H9 (cell line): ENCODE results near the gene PLXNA4. TPM values are rescaled to one million over a fixed set of nuclear protein-coding genes. Genes with fewer than 3 reads are reported as not detected.

Experiments
- DNase-seq: peaks from one replicate; pipeline ENCODE4 v3.0.0-alpha.2; 2017
- H2AFZ ChIP-seq: one replicate; pipeline ENCODE4 v1.6.1; 2013; ENCODE audit warnings: mild to moderate bottlenecking, low read length, control low read depth, moderate library complexity
- H2AK5ac ChIP-seq: 2 replicates; pipeline ENCODE4 v1.6.1; 2013; ENCODE audit warnings: low read length, control low read depth, mixed read lengths; ENCODE audit not compliant: insufficient read length
- H2BK120ac ChIP-seq: one replicate; pipeline ENCODE4 v1.6.1; 2013; ENCODE audit warnings: low read depth, mild to moderate bottlenecking, low read length, control low read depth, inconsistent platforms; ENCODE audit not compliant: poor library complexity, severe bottlenecking
- H2BK12ac ChIP-seq: 2 replicates; pipeline ENCODE4 v1.6.1; 2013; ENCODE audit warnings: low read length, control low read depth, mixed read lengths, low read depth; ENCODE audit not compliant: insufficient read length
- H2BK15ac ChIP-seq: 2 replicates; pipeline ENCODE4 v1.6.1; 2013; ENCODE audit warnings: low read depth, low read length, control low read depth
- H2BK20ac ChIP-seq: one replicate; pipeline ENCODE4 v1.6.1; 2013; ENCODE audit warnings: low read depth, mild to moderate bottlenecking, low read length, control low read depth, inconsistent platforms; ENCODE audit not compliant: poor library complexity, severe bottlenecking
- H2BK5ac ChIP-seq: 2 replicates; pipeline ENCODE4 v1.6.1; 2013; ENCODE audit warnings: low read length, control low read depth, mixed read lengths; ENCODE audit not compliant: insufficient read length
- H3K14ac ChIP-seq: 2 replicates; pipeline ENCODE4 v1.6.1; 2013; ENCODE audit warnings: low read length, control low read depth; ENCODE audit not compliant: insufficient read depth
- H3K18ac ChIP-seq: 2 replicates; pipeline ENCODE4 v1.6.1; 2013; ENCODE audit warnings: low read depth, mild to moderate bottlenecking, mixed read lengths, low read length, control low read depth; ENCODE audit not compliant: insufficient read length
- H3K23ac ChIP-seq: 2 replicates; pipeline ENCODE4 v1.6.1; 2013; ENCODE audit warnings: low read length, control low read depth, mixed read lengths, low read depth; ENCODE audit not compliant: insufficient read length
- H3K23me2 ChIP-seq: 2 replicates; pipeline ENCODE4 v1.6.1; 2013; ENCODE audit warnings: low read depth, mild to moderate bottlenecking, mixed read lengths, low read length, control low read depth; ENCODE audit not compliant: insufficient read length, poor library complexity, severe bottlenecking
- H3K27ac ChIP-seq: 2 replicates; pipeline ENCODE4 v1.5.1; 2013; ENCODE audit warnings: low read length, control low read depth, mixed read lengths, low read depth; ENCODE audit not compliant: insufficient read length
- H3K27me3 ChIP-seq: 2 replicates; pipeline ENCODE4 v1.6.1; 2013; ENCODE audit warnings: low read length, control low read depth, inconsistent platforms; ENCODE audit not compliant: insufficient read depth
- H3K4ac ChIP-seq: 2 replicates; pipeline ENCODE4 v1.6.1; 2013; ENCODE audit warnings: low read depth, mild to moderate bottlenecking, control low read depth, inconsistent platforms, low read length, moderate library complexity
- H3K4me1 ChIP-seq: 2 replicates; pipeline ENCODE4 v1.6.1; 2013; ENCODE audit warnings: low read length, control low read depth, inconsistent platforms; ENCODE audit not compliant: insufficient read depth
- H3K4me2 ChIP-seq: 2 replicates; pipeline ENCODE4 v1.6.1; 2013; ENCODE audit warnings: low read length, control low read depth, mixed read lengths; ENCODE audit not compliant: insufficient read length, insufficient read depth
- H3K56ac ChIP-seq: 2 replicates; pipeline ENCODE4 v1.6.1; 2013; ENCODE audit warnings: low read depth, mild to moderate bottlenecking, mixed read lengths, low read length, control low read depth; ENCODE audit not compliant: insufficient read length
- H3K79me1 ChIP-seq: 2 replicates; pipeline ENCODE4 v1.6.1; 2013; ENCODE audit warnings: low read depth, mild to moderate bottlenecking, moderate library complexity, low read length, control low read depth, inconsistent platforms; ENCODE audit not compliant: insufficient read depth, poor library complexity, severe bottlenecking
- H3K79me2 ChIP-seq: 2 replicates; pipeline ENCODE4 v1.6.1; 2013; ENCODE audit warnings: low read length, control low read depth, inconsistent platforms; ENCODE audit not compliant: insufficient read depth
- H3K9ac ChIP-seq: 2 replicates; pipeline ENCODE4 v1.6.1; 2013; ENCODE audit warnings: low read length, control low read depth, mixed read lengths; ENCODE audit not compliant: insufficient read length; ENCODE audit errors: extremely low read depth
- H3K9me3 ChIP-seq: one replicate; pipeline ENCODE4 v1.6.1; 2013; ENCODE audit warnings: low read depth, low read length, inconsistent platforms; ENCODE audit not compliant: control insufficient read depth
- H3T11ph ChIP-seq: one replicate; pipeline ENCODE4 v1.6.1; 2013; ENCODE audit warnings: mild to moderate bottlenecking, low read length, control low read depth, inconsistent platforms
- H4K20me1 ChIP-seq: one replicate; pipeline ENCODE4 v1.6.1; 2013; ENCODE audit not compliant: control insufficient read depth, insufficient read length, insufficient read depth
- H4K5ac ChIP-seq: 2 replicates; pipeline ENCODE4 v1.6.1; 2013; ENCODE audit warnings: low read depth, mild to moderate bottlenecking, mixed read lengths, low read length, control low read depth; ENCODE audit not compliant: insufficient read length
- H4K8ac ChIP-seq: replicated peaks from 2 replicates; pipeline ENCODE4 v1.6.1; 2013; ENCODE audit warnings: low read length, control low read depth, mixed read lengths, low read depth; ENCODE audit not compliant: insufficient read length
- H4K91ac ChIP-seq: 2 replicates; pipeline ENCODE4 v1.6.1; 2013; ENCODE audit warnings: low read depth, mild to moderate bottlenecking, moderate library complexity, mixed read lengths, low read length, control low read depth; ENCODE audit not compliant: insufficient read length
- H3K27ac Mint-ChIP-seq, 3 experiments: 2 replicates in 2 of 3; 3 replicates in 1 of 3; pipeline ENCODE4 v1.8.0; 2020 to 2021; ENCODE audit warnings: mixed read lengths in 3 of 3, mild to moderate bottlenecking in 1 of 3, moderate library complexity in 1 of 3
- H3K27me3 Mint-ChIP-seq: 2 replicates; pipeline ENCODE4 v1.8.0; 2021; ENCODE audit warnings: low read depth, mild to moderate bottlenecking, moderate library complexity, mixed read lengths
- H3K36me3 Mint-ChIP-seq, 3 experiments: 2 replicates in 2 of 3; 3 replicates in 1 of 3; pipeline ENCODE4 v1.8.0; 2020 to 2021; ENCODE audit warnings: low read depth in 3 of 3, mixed read lengths in 3 of 3; ENCODE audit not compliant: insufficient read depth in 1 of 3
- H3K4me1 Mint-ChIP-seq, 2 experiments: 2 replicates each; pipeline ENCODE4 v1.8.0; 2020; ENCODE audit warnings: mixed read lengths in 2 of 2
- H3K4me3 Mint-ChIP-seq, 2 experiments: 2 replicates in 1 of 2; 3 replicates in 1 of 2; pipeline ENCODE4 v1.8.0; 2020 to 2021; ENCODE audit warnings: mild to moderate bottlenecking in 2 of 2, mixed read lengths in 2 of 2, moderate library complexity in 1 of 2
- H3K9me3 Mint-ChIP-seq, 2 experiments: 2 replicates in 1 of 2; 3 replicates in 1 of 2; pipeline ENCODE4 v1.8.0; 2020; ENCODE audit warnings: mild to moderate bottlenecking in 2 of 2, mixed read lengths in 2 of 2, moderate library complexity in 1 of 2
- CTCF ChIP-seq: fragments of 200-600 bp; sonication (generic); conservative IDR thresholded peaks from 3 replicates; pipeline ENCODE4 v1.8.0; 2021; ENCODE audit warnings: antibody characterized with exemption, mild to moderate bottlenecking
- WGBS: extraction: QIAGEN DNeasy Blood & Tissue Kit; methylation state at CpG from one replicate; pipeline ENCODE4 v1.1.7; 2013; ENCODE audit warnings: missing lambda C conversion rate, low lambda C conversion rate, mixed read lengths; ENCODE audit not compliant: insufficient read length; ENCODE audit errors: extremely low coverage; 5-methylcytosine and 5-hydroxymethylcytosine counted together
- total RNA-seq: library from RNA; stranded (reverse); gene quantifications from 2 replicates; pipeline ENCODE4 v1.2.1, GENCODE V29; 2021

PLXNA4 gene
- total RNA-seq, 1 experiment from 2014 or later, result 0.35 TPM

- no peak overlapping the region for H3K14ac ChIP-seq
- H3K27me3 Mint-ChIP-seq, result peaks cover 9% of the 10 kb centered on the region
- no peak overlapping the region for H2AFZ ChIP-seq
- no peaks in the 10 kb centered on the region for H3K4me1 Mint-ChIP-seq
- no peak overlapping the region for H3K4me3 Mint-ChIP-seq
- no peak overlapping the region for H3T11ph ChIP-seq
- no peaks in the 10 kb centered on the region for H3K23me2 ChIP-seq
- no peak overlapping the region for H4K5ac ChIP-seq
- H3K9ac ChIP-seq, result no peak overlapping the region
- no peak for DNase-seq
- no peak overlapping the region; a peak in 1 of 7 replicates for H3K27ac Mint-ChIP-seq
- no peak overlapping the region for H2BK15ac ChIP-seq
- no peaks in the 10 kb centered on the region for H3K79me2 ChIP-seq
- TF ChIP-seq CTCF, result no peak
- no peaks in the 10 kb centered on the region for H3K79me1 ChIP-seq
- no peak overlapping the region for H4K8ac ChIP-seq
- no peak overlapping the region for H2BK12ac ChIP-seq
- no peak overlapping the region for H2AK5ac ChIP-seq
- no peaks in the 10 kb centered on the region for H3K4me1 ChIP-seq
- H4K91ac ChIP-seq, result no peak overlapping the region
- H3K18ac ChIP-seq, result no peak overlapping the region
- H3K23ac ChIP-seq, result no peak overlapping the region
- H2BK120ac ChIP-seq, result no peak overlapping the region
- H3K27me3 ChIP-seq, result no peaks in the 10 kb centered on the region
- H4K20me1 ChIP-seq, result no peaks in the 10 kb centered on the region
- no peak overlapping the region for H2BK5ac ChIP-seq
- H3K9me3 Mint-ChIP-seq, result no peaks in the 10 kb centered on the region
- peaks cover 0 to 2% (median 0%) of the 10 kb centered on the region in 3 experiments; a peak in 1 of 7 replicates for H3K36me3 Mint-ChIP-seq
- H3K27ac ChIP-seq, result no peak overlapping the region
- H2BK20ac ChIP-seq, result no peak overlapping the region
- H3K4me2 ChIP-seq, result no peak overlapping the region
- no CpG with 5 or more reads among the region's 1 CpG for WGBS
- no peaks in the 10 kb centered on the region for H3K9me3 ChIP-seq
- H3K56ac ChIP-seq, result no peak overlapping the region
- H3K4ac ChIP-seq, result no peak overlapping the region
Observed at GRCh38 chr7:132492823-132493445, 83.3 kb downstream of the PLXNA4 start.
